ENCODE data around the gene TRIM62.

The TRIM62 gene

GRCh38 chr1:33099290-33100118 is 82.3 kb downstream of the TRIM62 start:
- peak; percentile 32 to 41 for DNase-seq (ENCODE audit: low read depth in 2 of 2)

- no peak for DNase-seq (ENCODE audit: low read depth in 2 of 2)
Observed at GRCh38 chr1:33098371-33098770, 83.5 kb downstream of the TRIM62 start.

- DNase-seq (ENCODE audit: low read depth in 2 of 2), result no peak
Observed at GRCh38 chr1:33097762-33098161, 84.1 kb downstream of the TRIM62 start.

DNA sequence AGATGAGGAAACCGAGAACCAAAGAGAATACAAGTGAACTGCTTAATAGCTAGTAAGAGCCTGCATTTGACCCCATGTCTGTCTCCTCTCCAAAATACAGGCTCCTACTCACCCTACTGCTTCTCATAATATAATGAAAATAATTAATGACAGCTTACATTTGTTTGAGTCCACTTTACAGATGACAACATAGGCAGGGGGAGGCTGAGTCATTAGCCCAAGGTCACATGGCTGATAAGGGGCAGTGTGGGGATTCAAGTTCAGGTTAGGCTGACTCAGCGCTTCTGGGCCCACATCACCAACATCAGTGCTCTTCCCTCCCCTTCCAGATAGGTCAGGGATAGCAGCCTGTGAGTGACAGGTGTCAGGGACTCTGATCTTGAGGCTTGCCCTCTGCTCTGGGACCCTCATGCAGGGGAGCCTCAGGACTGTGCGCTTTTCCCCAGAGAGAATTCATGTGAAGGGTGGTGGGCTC is 84.7 kb downstream of the TRIM62 start:
- no peak for DNase-seq (ENCODE audit: low read depth in 2 of 2)

DNA sequence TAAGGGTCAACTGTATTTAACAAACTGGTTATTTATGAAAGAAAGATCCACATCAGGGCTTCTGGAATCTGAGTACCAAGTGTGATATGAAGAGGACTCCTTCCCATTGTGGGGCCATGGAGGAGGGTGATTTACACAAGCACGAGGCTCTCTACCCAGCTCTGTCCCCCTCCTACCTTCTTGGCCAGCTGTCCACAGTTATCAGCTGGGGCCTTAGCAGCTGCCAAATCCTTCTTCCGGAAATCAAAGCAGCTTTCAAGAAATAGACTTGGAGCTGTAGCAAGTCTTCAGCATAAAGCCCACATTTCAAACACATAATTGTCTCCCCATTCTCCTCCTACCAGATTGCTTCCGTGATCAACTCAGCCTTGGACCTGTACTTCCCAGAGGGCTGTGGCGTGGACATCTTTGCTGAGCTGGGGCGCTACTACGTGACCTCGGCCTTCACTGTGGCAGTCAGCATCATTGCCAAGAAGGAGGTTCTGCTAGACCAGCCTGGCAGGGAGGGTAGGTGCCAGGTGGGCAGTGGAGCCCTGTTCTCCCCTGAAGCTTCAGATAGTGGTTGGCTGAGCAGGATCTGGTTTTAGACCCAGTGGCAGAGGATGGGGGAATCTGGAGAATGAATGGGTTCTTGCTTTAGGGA is 85.4 kb downstream of the TRIM62 start:
- DNase-seq (ENCODE audit: low read depth in 2 of 2), result no peak
